HT-29 (cell line): ENCODE data around the gene SEL1L2. TPM values are rescaled to one million over a fixed set of nuclear protein-coding genes. Genes with fewer than 3 reads are reported as not detected.

Experiments used
- DNase-seq: peaks from one replicate; pipeline ENCODE4 v3.0.0-alpha.2; 2015; ENCODE audit warnings: low spot score
- total RNA-seq: library from RNA; depleted of rRNA; stranded (reverse); fragments of >200 nt; shearing (Covaris generic); gene quantifications from 2 replicates; pipeline ENCODE4 v1.2.3, GENCODE V29; 2014

Gene SEL1L2
- total RNA-seq, 1 experiment from 2014 or later = not detected

DNA sequence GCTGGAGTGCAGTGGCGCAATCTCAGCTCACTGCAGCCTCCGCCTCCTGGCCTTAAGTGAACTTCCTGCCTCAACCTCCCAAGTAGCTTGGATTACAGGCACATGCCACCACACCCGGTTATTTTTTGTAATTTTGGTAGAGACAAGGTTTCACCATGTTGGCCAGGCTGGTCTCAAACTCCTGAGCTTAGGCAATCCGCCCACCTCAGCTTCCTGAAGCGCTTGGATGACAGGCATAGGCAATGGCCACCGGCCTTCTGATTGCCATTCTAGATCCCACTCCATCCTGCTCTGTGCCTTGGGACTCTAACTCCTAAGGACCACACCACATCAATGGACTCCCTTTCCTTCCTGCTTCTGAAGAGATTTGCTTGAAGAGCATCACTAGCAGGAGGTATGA, 60.6 kb downstream of the SEL1L2 start:
- no peak for DNase-seq

DNA sequence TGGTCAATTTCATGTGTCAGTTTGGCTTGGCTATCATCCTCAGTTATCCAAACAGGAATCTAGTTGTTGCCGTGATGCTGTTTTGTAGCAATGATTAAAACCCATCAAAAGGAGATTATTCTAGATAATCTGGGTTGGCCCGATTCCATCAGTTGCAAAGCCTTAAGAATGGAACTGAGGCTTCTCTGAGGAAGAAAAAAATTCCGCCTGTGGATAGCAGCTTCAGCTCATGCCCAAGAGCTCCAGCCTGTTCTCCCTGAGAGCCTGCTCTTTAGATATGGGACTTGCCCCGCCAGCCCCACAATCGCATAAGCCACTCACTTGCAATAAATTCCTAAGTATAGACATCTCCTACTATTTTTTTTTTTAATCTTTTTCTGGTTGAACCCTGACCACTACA, 61.5 kb downstream of the SEL1L2 start:
- DNase-seq = no peak

DNA sequence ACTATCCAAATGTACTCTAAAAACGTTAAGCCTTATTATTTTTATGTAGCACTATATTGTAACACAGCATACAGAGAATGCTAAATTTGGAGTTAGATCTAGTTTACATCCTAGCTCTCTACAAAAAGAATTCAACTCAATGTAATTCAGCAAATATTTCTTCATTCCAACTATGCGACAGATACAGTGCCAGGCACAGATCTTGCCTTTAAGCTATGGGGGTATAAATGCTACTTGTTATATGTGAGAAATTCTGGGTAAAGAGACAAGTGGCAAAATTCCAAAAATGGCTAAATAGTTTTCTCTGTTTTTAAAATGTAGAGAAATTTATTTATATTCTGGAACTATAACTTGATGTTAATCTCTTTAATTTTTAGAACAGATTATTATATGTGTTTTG, 63.2 kb downstream of the SEL1L2 start:
- no peak for DNase-seq

- DNase-seq = no peak
Observed at GRCh38 chr20:13922241-13922640, 68.2 kb downstream of the SEL1L2 start.

DNA sequence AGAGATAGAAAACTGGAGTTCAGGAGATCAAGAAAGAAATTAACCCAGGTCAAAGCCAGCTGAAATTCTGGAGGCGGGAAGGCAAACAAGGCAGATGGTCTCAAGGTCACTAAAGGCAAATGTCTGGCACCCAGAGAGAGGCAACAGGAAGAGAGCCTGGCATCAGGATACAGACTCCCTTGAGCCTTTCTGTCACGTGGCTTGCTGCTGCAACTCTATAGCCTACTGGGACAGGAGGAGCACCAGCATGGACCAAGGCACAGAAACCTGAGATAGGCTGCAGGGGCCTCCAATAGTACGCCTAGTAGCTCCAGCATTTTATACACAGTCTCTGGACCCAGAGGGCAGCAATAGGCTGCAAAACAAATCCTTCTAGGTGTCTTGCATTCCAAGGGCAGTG, 75.1 kb downstream of the SEL1L2 start:
- DNase-seq = no peak

- no peak for DNase-seq
Observed at GRCh38 chr20:13913572-13913971, 76.8 kb downstream of the SEL1L2 start.

GRCh38 chr20:13913131-13913530, 77.3 kb downstream of the SEL1L2 start:
- no peak for DNase-seq

- DNase-seq = no peak
Observed at GRCh38 chr20:13910492-13910891, 79.9 kb downstream of the SEL1L2 start.

- no peak for DNase-seq
Observed at GRCh38 chr20:13909067-13909466, 81.3 kb downstream of the SEL1L2 start.

GRCh38 chr20:13904766-13905165, 85.6 kb downstream of the SEL1L2 start:
- DNase-seq = no peak

DNA sequence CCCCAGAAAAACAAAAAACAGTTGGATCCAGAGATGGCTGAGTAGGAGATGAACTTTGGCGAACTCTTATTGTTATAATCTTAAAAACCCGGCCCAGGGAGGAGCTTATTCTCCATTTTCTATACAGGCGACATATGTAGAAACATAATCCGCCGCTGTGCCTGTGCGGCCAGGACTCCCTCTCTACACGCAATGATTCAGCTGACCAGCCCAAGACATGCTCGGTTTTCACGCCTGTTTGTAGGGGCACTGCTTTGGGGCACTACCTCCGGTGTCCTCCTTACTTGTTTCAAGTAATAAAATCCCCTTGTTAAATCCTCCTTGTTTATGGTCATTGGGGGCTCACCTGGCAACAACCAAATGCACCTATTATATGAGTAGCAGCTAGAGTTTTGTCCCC, 89.9 kb downstream of the SEL1L2 start:
- no peak for DNase-seq

- peak; percentile 32 for DNase-seq
Observed at GRCh38 chr20:13898012-13898612, 92.3 kb downstream of the SEL1L2 start.

DNA sequence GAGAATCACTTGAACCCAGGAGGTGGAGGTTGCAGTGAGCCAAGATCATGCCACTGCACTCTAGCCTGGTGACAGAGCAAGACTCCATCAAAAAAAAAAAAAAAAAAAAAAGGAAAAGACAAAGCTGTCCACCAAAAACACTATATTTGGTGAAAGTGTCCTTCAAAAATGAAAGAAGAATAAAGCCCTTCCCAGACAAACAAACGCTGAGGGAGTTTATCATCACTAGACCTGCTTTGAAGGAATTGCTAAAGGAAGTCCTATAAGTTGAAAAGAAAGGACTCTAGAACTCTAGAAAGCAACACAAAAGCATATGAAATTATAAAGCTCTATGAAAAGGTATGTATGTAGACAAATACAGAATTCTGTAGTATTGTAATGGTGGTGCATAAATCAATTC, 98.8 kb downstream of the SEL1L2 start:
- no peak for DNase-seq

DNA sequence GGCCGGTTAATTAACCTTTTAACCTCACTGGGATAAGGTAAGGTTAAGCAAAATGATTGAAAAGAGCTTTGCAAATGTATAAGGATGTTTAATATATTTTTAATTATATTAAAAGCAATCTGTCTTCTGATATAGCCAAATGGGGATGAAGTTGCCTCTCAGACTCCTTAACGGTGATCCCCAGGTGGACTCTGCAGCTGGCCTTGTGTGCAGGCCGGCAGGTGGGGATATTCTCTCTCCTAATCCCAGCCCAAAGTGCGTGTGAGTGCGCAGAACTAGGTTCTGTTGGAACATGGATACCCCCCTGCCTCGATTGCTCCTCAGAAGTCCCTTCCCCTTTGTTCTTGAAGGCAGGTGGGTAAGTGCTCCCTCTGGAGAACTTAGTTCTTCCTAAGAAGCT, 105.6 kb downstream of the SEL1L2 start:
- no peak for DNase-seq

GRCh38 chr20:13883425-13883824, 107.0 kb downstream of the SEL1L2 start:
- DNase-seq = no peak

DNA sequence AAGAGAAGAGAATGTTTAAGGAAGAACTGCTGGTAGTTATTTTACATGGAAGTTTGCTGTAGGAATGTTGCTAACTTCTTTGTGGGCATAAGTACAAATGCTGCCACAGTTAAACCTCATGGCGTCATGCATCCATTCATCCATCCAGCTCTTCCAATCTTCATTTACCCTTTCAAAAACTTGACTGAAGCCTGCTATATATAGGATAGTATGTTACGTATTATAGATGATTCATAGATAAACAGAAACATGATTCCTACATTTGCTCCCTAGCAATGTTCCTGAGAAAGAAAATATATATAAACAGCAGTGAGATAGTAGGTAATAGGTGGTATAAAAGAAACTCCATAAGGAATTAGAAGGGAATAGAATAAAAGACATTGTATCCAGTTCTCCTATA, 111.8 kb downstream of the SEL1L2 start:
- DNase-seq = no peak

- DNase-seq = no peak
Observed at GRCh38 chr20:13877793-13878192, 112.6 kb downstream of the SEL1L2 start.

DNA sequence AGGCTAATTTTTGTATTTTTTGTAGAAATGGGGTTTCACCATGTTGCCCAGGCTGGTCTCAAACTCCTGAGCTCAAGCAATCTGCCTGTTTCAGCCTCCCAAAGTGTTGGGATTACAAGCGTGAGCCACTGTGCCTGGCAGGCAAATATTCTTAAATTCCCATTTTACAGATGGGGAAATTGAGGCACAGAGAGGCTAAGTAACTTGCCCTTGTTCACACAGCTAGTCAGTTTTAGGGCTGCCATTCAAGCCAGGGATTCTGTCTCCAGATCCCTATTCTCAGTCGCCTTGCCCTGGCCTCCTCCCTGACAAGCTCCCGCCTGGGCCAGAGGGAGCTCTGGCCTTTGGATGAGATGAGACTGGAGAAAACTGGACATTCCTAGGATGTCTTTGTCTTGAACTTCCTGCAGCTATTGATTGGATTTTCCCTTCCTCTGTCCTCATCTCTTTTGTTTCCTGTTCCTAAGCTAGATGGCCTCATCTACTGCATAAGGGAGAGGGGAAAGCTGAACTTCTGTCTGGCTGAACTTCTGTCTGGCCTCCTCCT, 115.1 kb downstream of the SEL1L2 start:
- no peak for DNase-seq

DNA sequence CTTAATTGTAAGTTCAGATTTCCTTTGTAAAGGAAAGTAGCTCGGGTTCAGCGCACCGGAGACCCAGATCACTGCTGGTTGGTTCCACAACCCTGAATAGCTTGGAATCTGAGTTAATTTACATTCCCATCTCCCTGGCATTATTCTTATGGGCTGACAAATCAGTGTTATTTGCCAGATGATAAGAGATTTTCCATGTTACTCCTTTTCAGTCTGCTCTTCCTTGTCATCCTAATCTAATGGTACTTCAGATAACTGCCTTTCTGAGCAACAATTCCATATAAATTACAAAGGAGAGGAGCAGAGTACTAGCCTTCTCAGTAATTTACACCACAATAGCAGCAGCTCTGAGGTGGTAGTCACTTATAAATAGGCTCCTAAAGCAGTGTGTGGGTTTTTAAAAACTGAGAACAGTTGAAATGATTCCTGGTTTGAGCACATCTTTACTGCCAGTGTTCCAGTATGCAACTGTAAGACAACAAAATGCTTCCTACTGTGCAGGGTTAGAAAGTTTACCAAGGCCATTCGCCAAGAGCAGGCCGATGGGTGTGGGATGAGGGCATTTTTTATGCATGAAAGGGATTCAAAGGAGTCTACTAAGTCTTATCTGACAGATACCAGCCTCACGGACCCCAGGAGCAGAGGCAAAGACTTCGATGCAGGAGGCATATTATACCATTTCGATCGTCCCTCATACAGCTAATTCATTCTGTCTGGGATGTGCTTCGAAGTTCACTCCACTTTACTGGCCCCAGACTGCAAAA, 115.8 kb downstream of the SEL1L2 start:
- DNase-seq = no peak

- no peak for DNase-seq
Observed at GRCh38 chr20:13873831-13874230, 116.6 kb downstream of the SEL1L2 start.

- peak; percentile 8 for DNase-seq
Observed at GRCh38 chr20:13870170-13870748, 120.2 kb downstream of the SEL1L2 start.

GRCh38 chr20:13868331-13868730, 122.1 kb downstream of the SEL1L2 start:
- no peak for DNase-seq
